ENCODE data around the gene RAI1.
A peak's percentile ranks its signal among the peaks of the same experiment; 100 is the strongest.

The RAI1 gene

GRCh38 chr17:17683710-17684365 is 2.6 kb downstream of the RAI1 start:
- TF ChIP-seq ZFX (IDR thresholded peaks at IDR 0.05) (no peak), CTCF (conservative IDR thresholded peaks at IDR 0.05) (no peak)
- peak overlapping the region; percentile 99 for H3K27ac ChIP-seq

GRCh38 chr17:17684906-17685774 is 3.9 kb downstream of the RAI1 start:
- peak overlapping the region; percentile 96 for H3K27ac ChIP-seq
- TF ChIP-seq ZFX (IDR thresholded peaks at IDR 0.05) (peak; percentile 25; the same call in 1 of the 2 replicates), CTCF (conservative IDR thresholded peaks at IDR 0.05) (no peak)

GRCh38 chr17:17685775-17686291 is 4.6 kb downstream of the RAI1 start:
- TF ChIP-seq CTCF (conservative IDR thresholded peaks at IDR 0.05) = no peak
- peak; percentile 31; the same call in 1 of the 2 replicates for TF ChIP-seq ZFX (IDR thresholded peaks at IDR 0.05)
- H3K27ac ChIP-seq = peak overlapping the region; percentile 96

GRCh38 chr17:17689312-17689711 is 8.1 kb downstream of the RAI1 start:
- TF ChIP-seq ZFX (IDR thresholded peaks at IDR 0.05) (no peak), CTCF (conservative IDR thresholded peaks at IDR 0.05) (no peak)
- no peak overlapping the region for H3K27ac ChIP-seq

- peak overlapping the region; percentile 95 for H3K27ac ChIP-seq
These were observed 9.0 kb downstream of the RAI1 start for GRCh38 chr17:17690233-17690632.

GRCh38 chr17:17691468-17692263 is 10.4 kb downstream of the RAI1 start:
- peak overlapping the region; percentile 95 for H3K27ac ChIP-seq
- no peak for TF ChIP-seq ZFX (IDR thresholded peaks at IDR 0.05)

- no peak for TF ChIP-seq CTCF (conservative IDR thresholded peaks at IDR 0.05)
- TF ChIP-seq ZFX (IDR thresholded peaks at IDR 0.05) = no peak
- peak overlapping the region; percentile 95 for H3K27ac ChIP-seq
These were observed 11.3 kb downstream of the RAI1 start for GRCh38 chr17:17692353-17693252.

Data from C4-2B (cell line).